ENCODE results near the gene RAMP3. TPM values are rescaled to one million over a fixed set of nuclear protein-coding genes. Genes with fewer than 3 reads are reported as not detected.

RAMP3 gene
- total and polyA plus RNA-seq, 10 of the 15 experiments (the other 5 are each of a cell fraction or from before 2014, with no cell fraction given), result not detected

- H3K4me1 ChIP-seq (ENCODE audit: control insufficient read depth, insufficient read depth, low read length), result peaks cover 4% of the 10 kb centered on the region; the same call in 1 of the 2 replicates
- ATAC-seq (no peak), DNase-seq (ENCODE audit: low read depth, low spot score) (no peak), FAIRE-seq (no peak)
- H3K4me2 ChIP-seq (ENCODE audit: control insufficient read depth, insufficient read depth), result no peak overlapping the region
- H3K4me3 ChIP-seq, result no peak overlapping the region
- H3K27me3 ChIP-seq (replicated peaks in 1 of 2; ENCODE audit: control insufficient read depth in 2 of 2, insufficient read depth in 2 of 2, low read length in 1 of 2), result no peaks in the 10 kb centered on the region
- in situ Hi-C loops (cut with MboI), result loop anchor here (5.0 to 10.0 kb wide), 3 partner anchors 164 to 551 kb away; partner anchors contain the start of gene MYO1G
- H3K9ac ChIP-seq (ENCODE audit: control insufficient read depth, insufficient read depth, low read length), result no peak overlapping the region
- 56% methylated on average over 10 of the region's 10 CpGs for WGBS (ENCODE audit: insufficient coverage, insufficient replicate concordance, low lambda C conversion rate, missing lambda C conversion rate)
- ChIA-PET CTCF (interaction anchor here (0.6 to 6.5 kb wide), 5 partner anchors 159 to 282 kb away, joined by 3 to 219 read pairs (median 3); no protein-coding TSS in a partner anchor), POLR2A (interaction anchor here (0.6 to 1.0 kb wide), 2 partner anchors 13 to 161 kb away, joined by 3 read pairs; no protein-coding TSS in a partner anchor), RAD21 (ENCODE audit: unreplicated experiment) (interaction anchor here (0.6 to 6.3 kb wide), 5 partner anchors 158 to 550 kb away, joined by 3 to 121 read pairs (median 3); no protein-coding TSS in a partner anchor), SMC1A (ENCODE audit: uncharacterized antibody, unreplicated experiment) (interaction anchor here (0.8 to 5.6 kb wide), 4 partner anchors 16 to 289 kb away, joined by 3 to 105 read pairs (median 46); no protein-coding TSS in a partner anchor)
- no peaks in the 10 kb centered on the region; the same call in 2 of the 3 replicates for H3K9me3 ChIP-seq (replicated peaks; ENCODE audit: control insufficient read depth, insufficient read depth, low read length)
- TF ChIP-seq NR2C1 (IDR thresholded peaks at IDR 0.05), result no peak
- TF ChIP-seq, protein P1, sequence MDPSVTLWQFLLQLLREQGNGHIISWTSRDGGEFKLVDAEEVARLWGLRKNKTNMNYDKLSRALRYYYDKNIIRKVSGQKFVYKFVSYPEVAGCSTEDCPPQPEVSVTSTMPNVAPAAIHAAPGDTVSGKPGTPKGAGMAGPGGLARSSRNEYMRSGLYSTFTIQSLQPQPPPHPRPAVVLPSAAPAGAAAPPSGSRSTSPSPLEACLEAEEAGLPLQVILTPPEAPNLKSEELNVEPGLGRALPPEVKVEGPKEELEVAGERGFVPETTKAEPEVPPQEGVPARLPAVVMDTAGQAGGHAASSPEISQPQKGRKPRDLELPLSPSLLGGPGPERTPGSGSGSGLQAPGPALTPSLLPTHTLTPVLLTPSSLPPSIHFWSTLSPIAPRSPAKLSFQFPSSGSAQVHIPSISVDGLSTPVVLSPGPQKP (IDR thresholded peaks at IDR 0.05; ENCODE audit: low read depth, low read length), result no peak
- TF ChIP-seq POLR2AphosphoS2 (IDR thresholded peaks at IDR 0.05; ENCODE audit: low read depth, low read length), result no peak
- no peak for TF ChIP-seq EZH2 (IDR thresholded peaks at IDR 0.05; ENCODE audit: borderline replicate concordance, control insufficient read depth, low read depth, low read length)
- no peak for TF ChIP-seq PAX8 (IDR thresholded peaks at IDR 0.05)
- no peak for TF ChIP-seq BRCA1 (IDR thresholded peaks at IDR 0.05; ENCODE audit: low read depth, low read length)
- no peak for TF ChIP-seq RCOR1 (conservative IDR thresholded peaks at IDR 0.05; ENCODE audit: low read depth, low read length)
- TF ChIP-seq CBX3 (IDR thresholded peaks at IDR 0.05; ENCODE audit: borderline replicate concordance, low read depth), result no peak
- no peak for TF ChIP-seq NFIC (IDR thresholded peaks at IDR 0.05; ENCODE audit: low read depth, low read length)
- TF ChIP-seq ZBTB4 (CRISPR knock-in tag; IDR thresholded peaks at IDR 0.05), result no peak
- no peak for TF ChIP-seq HDAC6 (IDR thresholded peaks at IDR 0.05; ENCODE audit: unreplicated experiment)
- TF ChIP-seq BMI1 (IDR thresholded peaks at IDR 0.05; ENCODE audit: borderline replicate concordance), result no peak
- no peak overlapping the region for H3K27ac ChIP-seq (ENCODE audit: control insufficient read depth, insufficient read depth)
- no TSS peak for BruUV-seq (replicated peaks)
- intact Hi-C loops (cut with micrococcal nuclease; ENCODE audit: unreplicated experiment), result no loop called here
- H3K79me2 ChIP-seq (ENCODE audit: control insufficient read depth, insufficient read depth, low read length), result no peaks in the 10 kb centered on the region
- H2AFZ ChIP-seq (ENCODE audit: control insufficient read depth, low read depth, low read length), result no peak overlapping the region
- H3K36me3 ChIP-seq (ENCODE audit: control insufficient read depth in 2 of 2, insufficient read depth in 2 of 2, low read length in 1 of 2), result no peaks in the 10 kb centered on the region
- no peaks in the 10 kb centered on the region for H4K20me1 ChIP-seq (ENCODE audit: control insufficient read depth, insufficient read depth)
Measured at GRCh38 chr7:45138433-45139267, 18.9 kb upstream of the RAMP3 start.

Measured in GM12878 (cell line).